Fibroblast of lung (primary cell): Measurements from ENCODE around the gene GAB1.

Experiments used
- EZH2 ChIP-seq: IDR thresholded peaks from 2 replicates; pipeline ENCODE4 v1.5.1; 2012; ENCODE audit warnings: low read length, control low read depth, mild to moderate bottlenecking; ENCODE audit errors: missing control alignments
- TF ChIP-seq, protein P1 (sequence below), 2 donors: IDR thresholded peaks in 1 of 2; conservative IDR thresholded peaks in 1 of 2; 1 replicate in 1 of 2; 2 replicates in 1 of 2; pipeline ENCODE4 v1.5.1; 2011 to 2012; ENCODE audit warnings: low read length in 2 of 2, control low read depth in 1 of 2, inconsistent platforms in 1 of 2, low read depth in 1 of 2, mild to moderate bottlenecking in 1 of 2

- TF ChIP-seq, protein P1, sequence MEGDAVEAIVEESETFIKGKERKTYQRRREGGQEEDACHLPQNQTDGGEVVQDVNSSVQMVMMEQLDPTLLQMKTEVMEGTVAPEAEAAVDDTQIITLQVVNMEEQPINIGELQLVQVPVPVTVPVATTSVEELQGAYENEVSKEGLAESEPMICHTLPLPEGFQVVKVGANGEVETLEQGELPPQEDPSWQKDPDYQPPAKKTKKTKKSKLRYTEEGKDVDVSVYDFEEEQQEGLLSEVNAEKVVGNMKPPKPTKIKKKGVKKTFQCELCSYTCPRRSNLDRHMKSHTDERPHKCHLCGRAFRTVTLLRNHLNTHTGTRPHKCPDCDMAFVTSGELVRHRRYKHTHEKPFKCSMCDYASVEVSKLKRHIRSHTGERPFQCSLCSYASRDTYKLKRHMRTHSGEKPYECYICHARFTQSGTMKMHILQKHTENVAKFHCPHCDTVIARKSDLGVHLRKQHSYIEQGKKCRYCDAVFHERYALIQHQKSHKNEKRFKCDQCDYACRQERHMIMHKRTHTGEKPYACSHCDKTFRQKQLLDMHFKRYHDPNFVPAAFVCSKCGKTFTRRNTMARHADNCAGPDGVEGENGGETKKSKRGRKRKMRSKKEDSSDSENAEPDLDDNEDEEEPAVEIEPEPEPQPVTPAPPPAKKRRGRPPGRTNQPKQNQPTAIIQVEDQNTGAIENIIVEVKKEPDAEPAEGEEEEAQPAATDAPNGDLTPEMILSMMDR (conservative IDR thresholded peaks at IDR 0.05 in 1 of 2, IDR thresholded peaks at IDR 0.05 in 1 of 2; ENCODE audit: low read depth in 1 of 2, low read length in 2 of 2) = no peak
- no peak for TF ChIP-seq EZH2
Measured at GRCh38 chr4:143352720-143353119, 16.0 kb downstream of the GAB1 start.
